Ovary (tissue), 3 donors: ENCODE data around the gene TTC22.

Source experiments
- CTCF ChIP-seq, 3 donors: fragments of 450-650 bp in 2 of 3; fragments of 200-600 bp in 1 of 3; IDR thresholded peaks; one replicate each; pipeline versions ENCODE4 v1.5.1 to v1.8.0; 2016 to 2022; ENCODE audit warnings: antibody characterized with exemption in 3 of 3, mild to moderate bottlenecking in 1 of 3
- POLR2A ChIP-seq: fragments of 450-650 bp; IDR thresholded peaks from one replicate; pipeline ENCODE4 v1.6.1; 2017; ENCODE audit warnings: antibody characterized with exemption, mild to moderate bottlenecking, moderate library complexity
- donor health status: DM: no; HTN: no; CAD: no.

- TF ChIP-seq CTCF (IDR thresholded peaks at IDR 0.05) (no peak), POLR2A (no peak)
These were observed 14.2 kb upstream of the TTC22 start for GRCh38 chr1:54815086-54815876.
